ENCODE data around the gene GP1BB.

DNA sequence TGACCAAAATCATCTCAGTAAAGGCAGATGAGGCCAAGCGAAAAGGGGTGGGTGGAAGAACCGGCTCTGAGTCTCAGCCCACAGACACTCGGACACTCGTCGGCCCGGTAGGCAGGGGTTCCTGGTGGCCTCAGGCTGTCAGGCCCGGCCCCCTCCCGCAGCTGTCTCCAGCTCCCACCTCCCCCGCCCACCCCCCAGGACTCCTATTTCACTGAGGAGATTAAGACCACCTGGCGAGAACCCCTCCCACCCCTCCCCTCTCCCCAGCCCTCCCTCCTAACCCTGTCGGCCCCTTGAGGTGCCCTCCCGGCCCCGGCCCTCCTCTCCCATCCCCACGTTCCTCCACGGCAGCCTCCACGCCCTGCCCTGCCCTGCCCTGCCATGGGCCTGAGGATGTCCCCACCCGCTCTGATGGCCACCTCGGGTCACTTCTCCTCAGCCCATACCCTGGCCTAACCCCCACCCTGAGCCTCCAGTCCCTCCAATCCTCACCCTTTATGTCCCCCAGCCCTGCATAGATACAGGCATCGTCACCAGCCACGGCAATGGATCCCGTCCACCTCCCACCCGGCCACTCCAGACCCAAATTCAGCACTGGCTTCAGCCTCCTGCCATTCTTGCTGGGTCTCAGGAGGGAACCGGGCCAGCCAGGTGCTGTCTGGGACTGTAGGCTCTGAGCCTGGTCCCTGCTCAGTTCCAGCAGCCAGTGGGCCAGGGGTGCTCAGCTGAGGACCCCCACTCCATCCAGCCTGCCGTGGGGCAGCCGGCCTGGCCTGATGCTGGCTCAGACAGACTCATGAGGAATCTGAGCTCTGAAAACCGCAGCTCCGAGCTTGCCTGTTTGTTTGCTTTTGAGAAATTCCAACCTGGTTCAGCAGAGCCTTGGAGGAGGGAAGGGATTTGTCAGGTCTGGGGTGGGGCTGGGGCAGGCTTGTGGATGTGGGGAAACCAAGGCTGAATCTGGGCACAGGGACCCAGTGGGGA is 27.5 kb downstream of the GP1BB start:
- TF ChIP-seq, protein P1, sequence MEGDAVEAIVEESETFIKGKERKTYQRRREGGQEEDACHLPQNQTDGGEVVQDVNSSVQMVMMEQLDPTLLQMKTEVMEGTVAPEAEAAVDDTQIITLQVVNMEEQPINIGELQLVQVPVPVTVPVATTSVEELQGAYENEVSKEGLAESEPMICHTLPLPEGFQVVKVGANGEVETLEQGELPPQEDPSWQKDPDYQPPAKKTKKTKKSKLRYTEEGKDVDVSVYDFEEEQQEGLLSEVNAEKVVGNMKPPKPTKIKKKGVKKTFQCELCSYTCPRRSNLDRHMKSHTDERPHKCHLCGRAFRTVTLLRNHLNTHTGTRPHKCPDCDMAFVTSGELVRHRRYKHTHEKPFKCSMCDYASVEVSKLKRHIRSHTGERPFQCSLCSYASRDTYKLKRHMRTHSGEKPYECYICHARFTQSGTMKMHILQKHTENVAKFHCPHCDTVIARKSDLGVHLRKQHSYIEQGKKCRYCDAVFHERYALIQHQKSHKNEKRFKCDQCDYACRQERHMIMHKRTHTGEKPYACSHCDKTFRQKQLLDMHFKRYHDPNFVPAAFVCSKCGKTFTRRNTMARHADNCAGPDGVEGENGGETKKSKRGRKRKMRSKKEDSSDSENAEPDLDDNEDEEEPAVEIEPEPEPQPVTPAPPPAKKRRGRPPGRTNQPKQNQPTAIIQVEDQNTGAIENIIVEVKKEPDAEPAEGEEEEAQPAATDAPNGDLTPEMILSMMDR (IDR thresholded peaks at IDR 0.05; ENCODE audit: low read depth, low read length): no peak
- no peak for TF ChIP-seq EZH2phosphoT487 (IDR thresholded peaks at IDR 0.05; ENCODE audit: low read depth)

Measured in OCI-LY3 (cell line).